Head of caudate nucleus (tissue), 42 donors: ENCODE results near the gene LYSMD3.
"Not testable (repeated sequence)": the region's sequence is repeated elsewhere in the genome, so short reads cannot be mapped to it uniquely, and the experiment has no call there.

Source experiments
- DNase-seq, 42 donors: peaks; one replicate each; pipeline versions ENCODE4 v3.0.0 to v3.0.0-alpha.2; 2020 to 2021; ENCODE audit warnings: mixed read lengths in 7 of 42
- intact Hi-C: fragments of 100-400 bp; cut with DNase I; formaldehyde crosslinking; loops from one replicate; pipeline ENCODE4 v1.15.0; 2022

LYSMD3 gene

DNA sequence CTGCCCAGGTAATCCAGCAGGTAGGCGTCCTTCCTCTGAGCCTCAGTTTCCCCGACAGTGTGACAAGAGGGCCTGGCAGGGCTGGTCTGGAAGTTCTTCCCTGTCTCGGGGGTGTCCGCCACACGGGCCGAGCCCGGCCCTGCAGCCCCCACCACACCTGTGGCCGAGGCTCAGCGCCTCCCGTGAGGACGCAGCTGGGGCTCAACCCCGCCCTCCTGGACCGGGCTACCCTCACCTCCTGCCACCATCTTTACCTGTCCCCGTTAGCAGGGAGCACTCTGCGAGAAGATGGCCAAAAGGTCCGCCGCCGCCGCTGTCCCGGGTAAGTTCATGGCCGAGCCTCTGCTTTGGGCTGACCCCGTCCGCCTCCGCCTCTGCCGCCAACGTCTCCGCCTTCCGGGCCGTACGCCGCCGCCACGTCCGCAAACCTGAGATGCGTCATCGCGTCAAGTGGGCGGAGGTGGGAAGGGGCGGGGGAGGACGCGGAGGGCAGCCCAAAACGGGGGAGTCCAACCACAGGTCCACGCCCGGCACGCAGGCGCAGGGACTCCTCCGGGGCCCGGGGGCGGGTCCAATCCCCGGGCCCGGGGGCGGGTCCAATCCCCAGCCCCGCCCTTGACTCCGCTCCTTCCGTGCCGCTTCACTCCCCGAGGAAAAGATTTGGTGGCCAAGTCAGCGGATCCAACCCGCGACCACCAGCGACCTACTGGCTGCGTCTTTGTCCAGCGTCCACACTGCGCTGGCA, at the start of gene LYSMD3:
LYSMD3 (minus strand) TSS at position 391 of the 745 bp plus-strand sequence. CDS start 4,295 bp downstream, outside the sequence.
- intact Hi-C loops: loop anchor here (2.0 to 10.0 kb wide), 2 partner anchors 55 to 95 kb away; partner anchors contain the start of genes MBLAC2 and POLR3G

DNA sequence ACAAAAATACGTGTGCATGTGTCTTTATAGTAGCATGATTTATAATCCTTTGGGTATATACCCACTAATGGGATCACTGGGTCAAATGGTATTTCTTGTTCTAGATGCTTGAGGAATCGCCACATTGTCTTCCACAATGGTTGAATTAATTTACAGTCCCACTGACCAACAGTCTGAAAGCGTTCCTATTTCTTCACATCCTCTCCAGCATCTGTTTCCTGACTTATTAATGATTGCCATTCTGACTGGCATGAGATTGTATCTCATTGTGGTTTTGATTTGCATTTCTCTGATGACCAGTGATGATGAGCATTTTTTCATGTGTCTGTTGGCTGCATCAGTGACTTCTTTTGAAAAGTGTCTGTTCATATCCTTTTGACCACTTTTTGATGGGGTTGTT, 47.2 kb upstream of the LYSMD3 start:
- intact Hi-C loops, DNase-seq: not testable (repeated sequence)

More for the DNA sequence above, at the start of gene LYSMD3:
- peak; percentile 85 to 98 (median 95) for DNase-seq

DNA sequence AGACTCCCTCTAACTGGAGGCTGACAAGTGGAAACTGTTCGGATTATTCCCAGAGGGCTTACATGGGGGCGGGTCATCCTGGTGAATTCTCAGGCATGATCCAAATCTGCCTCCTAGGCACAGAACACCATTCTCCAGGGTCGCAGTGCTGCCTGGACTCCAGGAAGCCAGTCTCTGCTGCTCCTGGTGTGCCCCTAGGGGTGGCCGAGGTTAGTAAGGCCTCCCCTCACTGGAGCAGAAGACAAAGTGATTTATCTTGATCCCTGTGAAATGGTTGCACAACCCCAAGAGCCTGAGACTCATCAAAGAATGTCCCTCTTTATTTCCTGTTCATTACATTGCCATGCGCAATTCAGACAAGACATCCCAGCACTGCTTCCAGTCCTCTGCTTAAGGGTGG, 46.3 kb upstream of the LYSMD3 start:
- intact Hi-C loops: no loop called here
- DNase-seq: no peak

DNA sequence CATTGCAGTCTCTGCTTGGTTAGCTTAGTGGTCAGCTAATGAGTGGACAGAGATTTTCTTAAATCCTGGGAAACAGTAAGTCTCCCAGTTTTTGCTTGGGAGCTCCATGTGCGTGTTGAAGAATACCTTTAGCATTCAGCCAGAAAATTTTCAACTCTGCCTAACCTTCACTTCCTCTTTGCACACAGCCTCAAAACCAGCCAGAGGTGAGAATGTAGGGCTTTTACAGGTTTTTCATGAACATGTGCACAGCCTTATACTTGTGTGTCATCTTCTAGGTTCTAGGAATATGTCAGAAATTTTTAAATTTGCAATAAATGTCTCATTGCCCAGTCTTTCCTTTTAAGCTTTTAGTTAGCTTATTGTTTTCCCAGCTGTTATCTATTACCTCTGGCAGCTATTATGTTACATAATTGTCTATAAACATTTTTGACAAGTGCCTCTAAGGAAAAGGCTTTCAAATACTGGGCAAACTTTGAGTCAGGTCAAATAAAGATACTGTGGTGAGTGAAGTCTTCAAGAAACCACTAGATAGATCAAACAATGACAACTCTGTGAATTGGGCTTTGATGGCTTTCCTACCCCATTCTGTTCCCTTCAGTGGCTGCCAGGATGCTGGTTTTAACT, 41.9 kb upstream of the LYSMD3 start:
- intact Hi-C loops: no loop called here
- DNase-seq: no peak

DNA sequence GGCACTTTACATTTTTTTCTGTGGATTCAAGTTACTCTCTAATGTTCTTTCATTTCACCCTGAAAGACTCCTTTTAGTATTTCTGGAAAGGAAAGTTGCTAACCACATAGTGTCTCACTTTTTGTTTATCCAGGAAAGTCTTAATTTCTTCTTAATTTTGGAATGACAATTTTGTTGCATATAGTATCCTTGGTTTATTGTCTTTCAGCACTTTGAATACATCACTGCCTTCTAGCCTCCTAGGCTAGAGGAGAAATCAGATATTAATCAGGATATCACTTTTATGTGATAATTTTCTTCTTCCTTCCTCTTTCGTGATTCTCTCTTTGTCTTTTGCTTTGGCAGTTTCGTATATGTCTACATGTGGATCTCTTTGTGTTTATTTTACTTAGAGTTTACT, 40.6 kb upstream of the LYSMD3 start:
- intact Hi-C loops: no loop called here

DNA sequence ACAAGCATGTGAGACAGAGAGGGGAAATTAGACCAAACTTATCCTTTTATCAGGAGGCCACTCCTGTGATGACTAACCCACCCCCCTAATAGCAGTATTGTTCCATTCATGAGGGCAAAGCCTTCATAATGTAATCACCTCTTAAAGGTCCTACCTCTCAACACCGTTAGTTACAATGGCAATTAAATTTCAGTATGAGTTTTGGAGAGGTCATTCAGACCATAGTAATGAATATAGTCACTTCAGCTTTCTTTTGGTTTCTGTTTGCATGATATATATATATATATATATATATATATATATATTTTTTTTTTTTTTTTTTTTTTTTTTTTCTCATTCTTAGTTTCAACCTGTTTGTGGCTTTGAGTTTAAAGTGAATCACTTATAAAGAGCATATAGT, 39.7 kb upstream of the LYSMD3 start:
- intact Hi-C loops: no loop called here

More for the DNA sequence above, 40.6 kb upstream of the LYSMD3 start:
- no peak for DNase-seq

DNA sequence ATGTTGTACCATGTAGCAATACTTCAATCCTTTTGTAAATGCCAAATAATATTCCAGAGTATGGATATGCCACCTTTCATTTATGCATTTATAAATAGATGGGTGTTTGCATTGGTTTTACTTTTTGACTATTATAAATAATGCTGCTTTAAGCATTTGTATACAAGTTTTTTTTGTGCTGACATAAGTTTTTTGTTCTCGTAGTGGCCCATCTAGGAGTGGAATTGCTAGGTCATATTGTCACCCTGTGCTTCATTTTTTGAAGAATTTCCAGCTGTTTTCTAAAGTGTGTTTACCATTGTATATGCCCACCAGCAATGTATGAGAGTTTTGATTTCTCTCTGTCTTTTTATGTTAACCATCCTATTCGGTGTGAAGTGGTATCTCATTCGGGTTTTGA, 36.1 kb upstream of the LYSMD3 start:
- intact Hi-C loops: no loop called here

More for the DNA sequence above, 39.7 kb upstream of the LYSMD3 start:
- no peak for DNase-seq

DNA sequence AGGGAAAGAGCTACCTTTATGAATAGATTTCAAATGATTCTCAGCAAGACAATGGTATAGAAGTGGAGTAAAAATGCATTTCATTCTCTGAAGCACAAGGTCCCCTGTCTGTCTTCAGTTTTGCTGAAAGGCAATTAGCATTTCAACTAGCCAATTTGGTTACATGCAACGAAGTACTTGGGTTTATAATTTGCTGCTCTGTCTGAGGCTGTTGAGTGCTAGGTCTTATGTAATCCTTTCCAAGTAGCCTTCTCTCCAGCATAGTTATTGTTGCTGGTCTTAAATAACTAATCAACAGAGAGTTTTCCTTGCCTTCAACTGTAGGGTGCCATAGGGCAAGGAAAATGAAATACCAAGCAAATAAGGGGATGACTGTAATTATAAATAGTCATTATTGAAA, 33.7 kb upstream of the LYSMD3 start:
- intact Hi-C loops: no loop called here
- no peak for DNase-seq

More for the DNA sequence above, 36.1 kb upstream of the LYSMD3 start:
- DNase-seq: no peak

DNA sequence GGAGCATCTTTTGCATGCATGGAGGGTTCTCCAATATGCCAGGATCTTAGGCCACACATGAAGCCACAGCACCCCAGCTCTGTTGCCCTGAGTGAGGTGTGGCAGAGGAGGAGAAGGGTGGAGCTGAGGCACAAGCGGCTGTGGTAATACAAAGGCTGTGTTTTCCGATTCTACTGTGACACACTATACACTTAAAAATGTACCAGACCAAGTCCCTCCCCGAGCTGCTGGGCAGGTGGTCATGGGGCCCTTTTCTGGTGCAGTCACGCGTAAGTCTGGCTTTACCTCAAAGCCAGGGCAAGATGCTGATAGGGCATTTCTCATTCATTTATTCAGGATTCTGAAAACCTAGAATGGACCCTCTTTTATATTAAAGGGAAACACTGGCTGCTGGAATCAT, 33.0 kb upstream of the LYSMD3 start:
- intact Hi-C loops: no loop called here
- DNase-seq: no peak

DNA sequence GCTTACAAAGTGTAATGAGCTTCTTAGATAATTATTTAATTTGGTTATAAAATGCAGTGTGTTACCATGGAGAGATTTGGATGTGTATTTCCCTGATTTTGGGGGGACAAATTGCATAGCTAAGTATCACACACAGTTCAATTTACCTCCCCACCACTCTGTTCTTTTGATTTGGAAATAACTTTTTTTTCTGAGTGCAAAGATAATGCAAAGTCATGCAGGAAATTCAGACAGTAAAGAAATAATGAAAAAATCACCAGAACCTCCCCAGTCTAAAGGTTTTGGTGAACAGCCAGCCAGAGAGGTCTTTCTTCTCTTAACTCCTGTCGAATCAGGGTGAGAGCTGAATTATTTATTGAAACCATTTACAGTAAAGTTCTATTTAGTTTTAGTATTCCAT, 32.4 kb upstream of the LYSMD3 start:
- no peak for DNase-seq
- intact Hi-C loops: no loop called here

DNA sequence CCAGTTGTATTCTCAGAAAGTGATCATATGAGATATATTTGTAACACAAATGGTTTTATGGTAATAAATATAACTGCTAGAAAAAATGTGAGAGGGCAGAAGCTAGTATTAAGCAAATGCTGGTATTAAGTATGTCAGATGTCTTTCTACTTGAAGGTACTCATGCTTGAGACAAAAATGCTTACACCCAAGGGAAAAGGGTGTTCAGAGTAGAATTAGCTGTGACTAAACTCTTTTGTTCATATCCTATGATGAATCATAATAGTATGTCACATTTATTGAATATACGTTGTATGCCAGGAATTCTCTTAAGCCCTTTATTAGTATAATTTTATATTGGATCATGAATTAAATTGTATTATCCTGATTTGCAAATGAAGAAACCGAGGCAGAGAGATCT, 31.4 kb upstream of the LYSMD3 start:
- intact Hi-C loops: no loop called here
- no peak for DNase-seq

DNA sequence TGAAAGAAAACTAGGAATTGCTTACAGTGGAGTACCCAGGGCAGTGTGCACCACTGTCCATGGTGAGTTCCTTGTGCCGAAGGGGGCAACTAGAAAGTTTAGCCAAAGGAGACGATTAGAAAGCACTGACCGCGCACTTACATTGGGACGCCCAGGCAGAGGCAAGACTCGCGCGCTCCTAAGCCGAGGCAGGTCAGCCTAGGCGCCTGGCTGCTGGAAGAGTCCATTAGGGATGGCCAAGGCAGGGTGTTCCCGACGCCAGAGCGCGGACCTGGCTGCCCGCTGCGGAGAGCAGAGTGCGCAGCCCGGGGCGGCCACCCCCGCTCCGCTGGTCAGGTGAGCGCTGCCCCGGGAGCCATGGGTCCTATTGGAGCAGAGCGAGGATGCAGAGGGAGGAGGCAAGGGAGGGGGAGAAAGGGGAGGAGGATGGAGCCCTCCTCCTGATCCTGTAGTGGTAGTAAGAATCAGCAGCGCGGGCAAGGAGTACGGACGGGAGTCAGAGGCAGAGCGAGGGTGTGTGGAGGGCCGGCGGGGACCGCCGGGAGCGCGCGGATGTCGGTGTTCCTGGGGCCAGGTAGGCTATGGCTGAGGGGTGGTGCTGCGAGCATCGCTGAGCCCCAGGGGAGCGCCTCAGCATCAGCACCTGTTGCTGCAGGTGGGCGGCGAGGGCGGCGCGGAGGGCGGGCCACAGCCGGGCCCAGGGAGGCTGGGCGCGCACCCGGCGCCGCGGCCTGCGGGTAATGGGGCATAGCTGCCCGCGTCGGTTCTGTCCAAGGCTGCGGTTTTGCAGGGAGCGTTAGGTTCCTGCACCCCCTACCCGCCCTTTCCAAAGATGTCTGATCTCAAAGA, 29.2 kb upstream of the LYSMD3 start, which contains the start of gene ADGRV1:
ADGRV1 (plus strand) TSS at position 454 of the 849 bp plus-strand sequence; CDS start at position 553, 99 bp downstream.
- peak; percentile 42 to 92 (median 78) for DNase-seq
- intact Hi-C loops: no loop called here

DNA sequence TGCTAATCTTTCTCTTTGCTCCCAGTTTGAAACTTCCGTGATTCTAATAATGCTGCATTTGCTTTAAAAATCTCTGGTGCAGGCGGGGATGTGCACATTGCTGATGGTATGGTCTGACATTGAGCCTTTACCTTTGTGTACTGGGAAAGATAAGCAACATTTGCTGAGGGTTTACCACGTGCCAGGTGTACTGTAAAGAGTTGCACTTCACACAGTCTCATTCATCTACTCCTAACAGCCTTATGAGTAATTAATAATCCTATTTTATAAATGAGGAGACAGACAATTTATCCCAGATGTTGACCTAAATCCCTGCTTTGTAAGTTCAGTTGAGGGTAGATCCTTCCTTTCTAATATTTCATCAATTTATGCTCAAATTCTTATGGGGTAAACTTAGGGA, 28.5 kb upstream of the LYSMD3 start:
- intact Hi-C loops: no loop called here
- peak in 8 of 42 donors; percentile 6 to 38 (median 20) for DNase-seq

DNA sequence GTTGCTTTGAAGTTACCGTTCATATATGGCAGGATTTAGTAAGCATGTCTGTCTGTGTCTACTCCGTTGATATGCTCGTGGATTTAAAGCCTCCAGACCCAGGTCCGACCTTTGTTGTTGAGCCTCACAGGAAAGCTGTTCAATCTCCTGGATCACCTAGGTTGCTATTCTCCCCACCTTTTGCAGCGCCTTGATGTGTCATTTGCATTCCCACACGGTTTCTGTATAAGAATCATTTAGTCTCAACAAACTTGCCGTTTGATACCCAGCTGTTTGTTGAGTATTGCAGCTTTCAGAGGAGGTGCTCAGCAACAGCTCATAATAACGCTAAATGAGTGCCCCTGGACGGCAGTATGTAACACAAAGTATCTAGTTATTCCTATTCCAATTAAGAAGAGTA, 28.0 kb upstream of the LYSMD3 start:
- intact Hi-C loops: no loop called here
- DNase-seq: peak in 4 of 42 donors; percentile 7 to 20 (median 12)

DNA sequence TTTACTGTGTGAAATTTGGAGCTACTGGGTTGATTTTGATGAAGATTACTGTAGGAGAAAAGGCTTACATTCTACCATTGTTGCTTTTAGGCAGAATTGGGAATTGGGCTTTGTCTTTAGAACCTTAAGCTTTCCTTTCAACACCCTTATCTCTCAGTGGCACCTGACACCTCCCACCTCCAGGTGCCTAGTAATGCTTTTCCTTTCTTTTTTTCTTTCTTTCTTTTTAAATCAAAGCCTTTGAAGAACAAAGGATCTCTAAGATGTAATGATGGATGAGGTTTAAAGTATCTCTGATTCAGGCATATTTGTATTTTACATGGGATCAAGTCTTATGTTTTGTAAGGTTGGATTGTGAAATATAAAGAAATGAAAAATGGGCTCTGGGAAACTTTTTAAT, 26.3 kb upstream of the LYSMD3 start:
- intact Hi-C loops: no loop called here
- no peak for DNase-seq

DNA sequence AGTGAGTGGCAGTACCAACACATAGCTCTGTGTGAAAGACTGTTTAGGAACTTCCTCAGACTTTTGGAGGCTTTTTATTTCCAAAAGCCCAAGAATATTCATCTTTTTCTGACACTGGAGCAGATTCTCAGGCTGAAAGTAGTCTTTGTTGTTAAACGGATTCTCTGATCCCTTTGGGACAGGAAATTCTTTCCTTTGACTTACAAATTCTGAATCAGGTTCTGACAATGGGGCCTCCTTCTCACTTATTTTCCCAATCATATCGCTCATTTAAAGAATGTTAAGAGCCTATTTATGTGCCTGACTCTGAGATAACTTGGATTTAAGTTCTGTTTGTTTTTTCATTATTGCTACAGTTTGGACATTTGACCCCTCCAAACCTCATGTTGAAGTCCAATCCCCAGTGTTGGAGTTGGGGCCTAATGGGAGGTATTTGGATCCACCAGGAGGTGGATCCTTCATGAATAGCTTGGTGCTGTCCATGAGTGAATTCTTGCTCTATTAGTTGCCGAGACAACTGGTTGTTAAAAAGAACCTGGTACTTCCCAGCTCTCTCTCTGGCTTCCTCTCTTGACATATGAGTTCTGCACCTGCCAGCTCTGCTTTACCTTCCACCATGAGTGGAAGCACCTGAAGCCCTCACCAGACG, 25.1 kb upstream of the LYSMD3 start:
- no peak for DNase-seq
- intact Hi-C loops: no loop called here

DNA sequence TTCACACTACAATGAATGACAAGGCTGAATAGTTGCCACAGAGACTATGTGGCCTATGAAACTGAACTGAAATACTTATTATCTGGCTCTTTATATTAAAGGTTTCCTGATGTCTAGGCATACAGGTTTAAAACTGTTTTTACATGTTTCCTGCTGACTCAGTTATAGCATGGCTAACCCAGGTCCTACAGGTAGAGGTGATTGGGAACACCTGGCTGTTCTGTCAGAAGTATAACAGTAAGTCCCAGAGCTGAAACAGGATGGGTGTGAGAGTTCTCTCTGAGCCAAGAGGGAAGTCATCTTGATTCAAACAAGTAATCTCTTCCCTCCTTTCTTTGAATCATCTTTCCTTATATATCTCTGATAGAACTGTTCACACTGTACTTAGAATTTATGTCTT, 24.3 kb upstream of the LYSMD3 start:
- intact Hi-C loops: no loop called here
- DNase-seq: no peak

DNA sequence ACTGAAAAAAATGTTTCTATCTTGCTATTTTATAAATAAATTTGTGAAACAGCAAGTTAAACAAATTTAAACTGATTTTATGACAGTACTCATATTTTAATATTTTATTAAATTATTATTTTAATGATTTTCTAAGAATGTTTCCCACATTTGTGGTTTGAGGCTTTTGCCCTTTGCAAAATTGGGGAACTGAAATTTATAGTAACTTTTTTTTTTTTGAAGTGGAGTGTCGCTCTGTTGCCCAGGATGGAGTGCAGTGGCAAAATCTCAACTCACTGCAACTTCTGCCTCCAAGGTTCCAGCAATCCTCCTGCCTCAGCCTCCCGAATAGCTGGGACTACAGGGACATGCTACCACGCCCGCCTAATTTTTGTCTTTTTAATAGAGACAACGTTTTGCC, 22.0 kb upstream of the LYSMD3 start:
- intact Hi-C loops: no loop called here
- no peak for DNase-seq

DNA sequence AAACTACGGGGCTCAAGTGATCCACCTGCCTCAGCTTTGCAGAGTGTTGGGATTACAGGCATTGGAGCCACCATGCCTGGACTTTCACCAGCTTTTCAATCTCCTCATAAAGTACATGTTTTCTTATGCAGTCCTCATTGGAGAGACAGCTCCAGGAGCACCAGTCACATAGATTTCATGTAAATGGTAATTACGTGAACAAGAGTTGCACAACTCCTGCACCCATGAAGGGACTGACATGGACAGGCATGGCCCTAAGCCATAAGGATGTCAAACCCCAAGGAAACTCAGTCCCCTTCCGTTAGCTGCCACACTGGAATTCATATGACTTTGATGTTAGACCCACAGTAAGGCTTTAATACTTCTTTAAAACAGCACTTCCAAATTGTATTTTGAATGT, 21.6 kb upstream of the LYSMD3 start:
- intact Hi-C loops: no loop called here
- no peak for DNase-seq
